Osteocyte (in vitro differentiated cells): ENCODE results near the gene BCAS4. TPM values are rescaled to one million over a fixed set of nuclear protein-coding genes. Genes with fewer than 3 reads are reported as not detected.
"Not testable (repeated sequence)": the region's sequence is repeated elsewhere in the genome, so short reads cannot be mapped to it uniquely, and the experiment has no call there.

Experiments
- DNase-seq: peaks from one replicate; pipeline ENCODE4 v3.0.0; 2021; ENCODE audit warnings: mixed read lengths; ENCODE audit not compliant: unreplicated experiment; ENCODE audit errors: extremely low spot score
- H3K27ac Mint-ChIP-seq: one replicate; pipeline ENCODE4 v1.8.0; 2021; ENCODE audit warnings: mild to moderate bottlenecking, mixed read lengths; ENCODE audit not compliant: unreplicated experiment
- H3K27me3 Mint-ChIP-seq: one replicate; pipeline ENCODE4 v1.8.0; 2021; ENCODE audit warnings: mixed read lengths; ENCODE audit not compliant: unreplicated experiment
- H3K36me3 Mint-ChIP-seq: one replicate; pipeline ENCODE4 v1.8.0; 2021; ENCODE audit warnings: mixed read lengths; ENCODE audit not compliant: unreplicated experiment
- H3K4me1 Mint-ChIP-seq: one replicate; pipeline ENCODE4 v1.8.0; 2021; ENCODE audit warnings: mixed read lengths; ENCODE audit not compliant: unreplicated experiment
- H3K4me3 Mint-ChIP-seq: one replicate; pipeline ENCODE4 v1.8.0; 2021; ENCODE audit warnings: mild to moderate bottlenecking, moderate library complexity, mixed read lengths; ENCODE audit not compliant: unreplicated experiment
- H3K9me3 Mint-ChIP-seq: one replicate; pipeline ENCODE4 v1.8.0; 2021; ENCODE audit warnings: mixed read lengths; ENCODE audit not compliant: unreplicated experiment
- total RNA-seq: library from RNA; stranded (reverse); gene quantifications from 2 replicates; pipeline ENCODE4 v1.2.1, GENCODE V29; 2021
- TF ChIP-seq, protein P1 (sequence below): fragments of 200-600 bp; sonication (generic); IDR thresholded peaks from 2 replicates; pipeline ENCODE4 v1.5.0; 2021; ENCODE audit warnings: antibody characterized with exemption, mild to moderate bottlenecking, moderate library complexity

The BCAS4 gene
- total RNA-seq, 1 donor from 2014 or later, result 4.2 TPM

DNA sequence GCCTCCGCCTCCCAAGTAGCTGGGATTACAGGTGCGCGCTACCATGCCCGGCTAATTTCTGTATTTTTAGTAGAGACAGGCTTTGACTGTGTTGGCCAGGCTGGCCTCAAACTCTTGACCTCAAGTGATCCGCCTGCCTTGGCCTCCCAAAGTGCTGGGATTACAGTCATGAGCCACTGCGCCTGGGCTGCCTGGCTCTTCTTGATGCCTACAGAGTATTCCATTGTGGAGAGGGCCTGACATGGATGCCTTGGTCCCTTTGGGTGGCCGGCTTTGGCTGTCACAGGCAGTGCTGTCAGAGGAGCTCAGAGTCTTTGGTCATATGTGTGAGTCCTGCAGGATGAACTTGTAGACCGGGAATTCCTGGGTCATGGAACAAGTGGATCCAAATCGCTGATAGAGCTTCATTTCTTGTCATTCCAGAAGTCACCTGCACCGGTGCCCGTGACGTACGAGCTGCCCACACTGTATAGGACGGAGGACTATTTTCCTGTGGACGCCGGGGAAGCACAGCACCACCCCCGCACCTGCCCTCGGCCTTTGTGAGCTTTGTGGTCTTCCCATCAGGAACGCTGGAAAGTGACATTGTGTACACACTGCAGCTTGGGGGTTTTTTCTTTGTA is 81.3 kb downstream of the BCAS4 start:
- TF ChIP-seq, protein P1, sequence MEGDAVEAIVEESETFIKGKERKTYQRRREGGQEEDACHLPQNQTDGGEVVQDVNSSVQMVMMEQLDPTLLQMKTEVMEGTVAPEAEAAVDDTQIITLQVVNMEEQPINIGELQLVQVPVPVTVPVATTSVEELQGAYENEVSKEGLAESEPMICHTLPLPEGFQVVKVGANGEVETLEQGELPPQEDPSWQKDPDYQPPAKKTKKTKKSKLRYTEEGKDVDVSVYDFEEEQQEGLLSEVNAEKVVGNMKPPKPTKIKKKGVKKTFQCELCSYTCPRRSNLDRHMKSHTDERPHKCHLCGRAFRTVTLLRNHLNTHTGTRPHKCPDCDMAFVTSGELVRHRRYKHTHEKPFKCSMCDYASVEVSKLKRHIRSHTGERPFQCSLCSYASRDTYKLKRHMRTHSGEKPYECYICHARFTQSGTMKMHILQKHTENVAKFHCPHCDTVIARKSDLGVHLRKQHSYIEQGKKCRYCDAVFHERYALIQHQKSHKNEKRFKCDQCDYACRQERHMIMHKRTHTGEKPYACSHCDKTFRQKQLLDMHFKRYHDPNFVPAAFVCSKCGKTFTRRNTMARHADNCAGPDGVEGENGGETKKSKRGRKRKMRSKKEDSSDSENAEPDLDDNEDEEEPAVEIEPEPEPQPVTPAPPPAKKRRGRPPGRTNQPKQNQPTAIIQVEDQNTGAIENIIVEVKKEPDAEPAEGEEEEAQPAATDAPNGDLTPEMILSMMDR, result no peak
- no peak overlapping the region for H3K27ac Mint-ChIP-seq
- H3K4me1 Mint-ChIP-seq, result peaks cover 6% of the 10 kb centered on the region
- H3K36me3 Mint-ChIP-seq, result no peaks in the 10 kb centered on the region
- no peaks in the 10 kb centered on the region for H3K27me3 Mint-ChIP-seq
- no peaks in the 10 kb centered on the region for H3K9me3 Mint-ChIP-seq
- DNase-seq, result no peak
- no peak overlapping the region for H3K4me3 Mint-ChIP-seq

DNA sequence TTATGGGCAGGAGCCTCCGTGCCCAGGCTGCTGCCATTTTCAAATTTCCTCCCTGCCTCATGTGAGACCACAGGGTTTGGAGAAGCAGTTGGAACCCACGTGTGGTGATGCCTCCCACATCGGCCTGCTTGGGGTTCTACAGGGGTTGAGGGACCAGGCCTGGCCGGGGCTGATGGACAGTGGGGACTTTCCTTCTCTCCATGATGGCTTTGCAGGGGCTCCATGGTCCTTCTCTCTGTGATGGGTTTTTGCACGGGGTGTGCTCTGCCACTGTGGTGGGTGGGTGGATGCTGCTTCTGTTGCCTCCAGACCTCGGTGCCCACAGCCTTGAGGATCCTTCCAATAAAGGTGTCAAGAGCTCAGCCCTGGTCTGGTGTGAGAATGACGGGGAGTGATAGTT is 82.0 kb downstream of the BCAS4 start:
- DNase-seq, result no peak
- no peaks in the 10 kb centered on the region for H3K27me3 Mint-ChIP-seq
- H3K9me3 Mint-ChIP-seq, result no peaks in the 10 kb centered on the region
- TF ChIP-seq, protein P1, result no peak
- no peaks in the 10 kb centered on the region for H3K36me3 Mint-ChIP-seq
- no peak overlapping the region for H3K27ac Mint-ChIP-seq
- no peak overlapping the region for H3K4me3 Mint-ChIP-seq
- no peaks in the 10 kb centered on the region for H3K4me1 Mint-ChIP-seq

DNA sequence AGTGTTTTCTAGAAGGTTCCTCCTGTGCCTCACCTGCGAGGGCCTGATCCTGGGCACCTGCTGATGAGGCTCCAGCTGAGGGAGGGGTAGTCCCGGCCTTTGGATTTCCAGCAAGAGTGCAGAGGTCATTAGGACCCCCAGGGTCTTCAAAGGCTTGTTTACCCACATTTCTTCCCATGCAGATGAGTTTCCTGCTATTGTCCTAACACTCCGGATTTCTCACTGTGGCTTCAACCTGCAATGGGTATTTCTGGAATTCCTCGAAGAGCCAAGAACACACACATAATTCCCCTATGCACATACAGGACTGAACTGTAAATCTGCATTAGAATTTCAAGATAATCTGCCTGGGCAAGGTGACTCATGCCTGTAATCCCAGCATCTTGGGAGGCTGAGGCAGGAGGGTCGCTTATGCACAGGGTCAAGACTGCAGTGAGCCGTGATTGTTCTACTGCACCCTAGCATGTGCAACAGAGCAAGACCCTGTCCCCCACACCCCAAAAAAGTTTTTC is 82.4 kb downstream of the BCAS4 start:
- TF ChIP-seq, protein P1, result no peak
- Mint-ChIP-seq H3K27ac (no peak overlapping the region), H3K36me3 (no peaks in the 10 kb centered on the region), H3K27me3 (no peaks in the 10 kb centered on the region), H3K4me3 (no peak overlapping the region), H3K4me1 (no peaks in the 10 kb centered on the region), H3K9me3 (no peaks in the 10 kb centered on the region)
- no peak for DNase-seq

DNA sequence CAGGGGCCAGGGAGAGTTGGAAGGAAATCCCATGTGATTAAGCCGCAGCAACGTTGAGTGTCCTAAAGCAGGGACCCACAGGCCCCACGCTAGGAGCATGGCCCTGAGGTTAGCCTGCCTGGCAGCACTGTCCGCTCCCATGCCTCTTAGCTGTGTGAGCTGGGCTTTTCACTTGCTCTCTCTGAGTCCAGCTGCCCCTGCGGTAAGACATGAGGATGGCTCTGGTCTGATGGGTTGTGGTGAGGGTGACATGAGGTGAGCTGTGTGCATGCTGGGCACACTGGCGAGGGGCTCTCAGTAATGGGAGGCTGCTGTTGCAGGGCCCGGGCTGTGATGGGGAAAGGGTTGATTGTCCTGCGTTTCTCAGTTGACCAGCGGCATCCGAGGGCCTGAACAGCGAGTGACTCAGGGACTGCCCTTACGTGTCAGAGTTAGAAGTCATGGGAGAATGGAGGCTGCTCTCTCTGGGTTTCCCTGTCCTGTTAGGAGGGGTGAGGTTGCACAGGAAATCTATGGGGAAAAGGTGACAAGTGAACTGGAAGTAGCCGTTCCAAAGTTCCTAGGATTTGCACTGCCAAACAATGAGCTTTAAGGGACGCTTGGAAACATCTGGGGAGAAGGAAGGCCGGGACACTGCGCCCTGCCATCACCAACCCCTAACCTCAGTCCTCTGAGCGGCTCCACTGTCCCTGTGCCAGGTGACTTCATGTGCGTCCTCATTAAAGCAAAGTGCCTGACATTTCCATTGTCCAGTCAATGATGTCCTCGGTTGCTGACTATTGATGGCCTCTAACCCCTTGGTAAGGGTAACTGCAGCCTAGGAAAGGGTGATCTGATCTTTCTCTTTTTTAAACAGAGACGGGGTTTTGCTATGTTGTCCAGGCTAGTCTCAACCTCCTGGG is 85.0 kb downstream of the BCAS4 start:
- Mint-ChIP-seq H3K4me3 (no peak overlapping the region), H3K4me1 (no peaks in the 10 kb centered on the region), H3K27me3 (no peaks in the 10 kb centered on the region), H3K36me3 (no peaks in the 10 kb centered on the region), H3K27ac (no peak overlapping the region), H3K9me3 (peaks cover 4% of the 10 kb centered on the region)
- TF ChIP-seq, protein P1, result no peak
- DNase-seq, result no peak

DNA sequence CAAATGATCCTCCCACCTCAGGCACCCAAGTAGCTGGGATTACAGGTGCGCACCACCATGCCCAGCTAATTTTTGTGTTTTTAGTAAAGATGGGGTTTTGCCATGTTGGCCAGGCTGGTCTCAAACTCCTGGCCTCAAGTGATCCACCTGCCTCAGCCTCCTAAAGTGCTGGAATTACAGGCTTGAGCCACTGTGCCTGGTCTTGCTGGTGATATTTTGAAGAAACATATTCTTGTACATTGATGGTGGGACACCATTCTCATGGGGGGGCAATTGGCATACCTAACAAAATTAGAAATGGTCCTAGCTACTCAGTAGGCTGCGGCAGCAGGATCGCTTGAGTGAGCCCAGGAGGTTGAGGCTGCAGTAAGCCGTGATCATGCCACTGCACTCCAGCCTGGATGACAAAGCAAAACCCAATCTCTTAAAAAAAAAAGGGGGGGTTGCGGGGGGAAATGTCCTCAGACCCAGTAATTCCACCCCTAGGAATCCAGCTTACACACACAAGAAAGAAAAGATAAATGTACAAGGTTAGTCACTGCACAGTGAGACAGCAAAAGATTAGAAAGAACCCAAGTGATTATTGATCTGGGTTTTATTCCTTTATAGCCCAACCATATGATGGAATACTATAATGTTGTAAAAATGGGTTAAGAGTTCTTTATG is 87.0 kb downstream of the BCAS4 start:
- DNase-seq, H3K36me3 Mint-ChIP-seq, H3K27me3 Mint-ChIP-seq, H3K27ac Mint-ChIP-seq, H3K4me3 Mint-ChIP-seq, H3K9me3 Mint-ChIP-seq, H3K4me1 Mint-ChIP-seq: not testable (repeated sequence)
